ENCODE data around the gene PSMA1.

- no peak for TF ChIP-seq CTCF (IDR thresholded peaks at IDR 0.05)
- TF ChIP-seq REST (IDR thresholded peaks at IDR 0.05; ENCODE audit: insufficient read depth in 1 of 2, low read depth in 2 of 2, low read length in 1 of 2), result no peak
Measured at GRCh38 chr11:14506532-14506931, 13.7 kb downstream of the PSMA1 start.
